Large intestine (tissue), 12 donors: ENCODE data around the gene TLE4. TPM values are rescaled to one million over a fixed set of nuclear protein-coding genes. Genes with fewer than 3 reads are reported as not detected.
"Not testable (repeated sequence)": the region's sequence is repeated elsewhere in the genome, so short reads cannot be mapped to it uniquely, and the experiment has no call there.

Source experiments
- DNase-seq, 2 donors: peaks; one replicate each; pipeline versions ENCODE4 v3.0.0 to v3.0.0-alpha.2; 2013
- H3K27ac ChIP-seq: one replicate; pipeline ENCODE4 v1.5.1; 2013; ENCODE audit warnings: low read length
- H3K27me3 ChIP-seq: 2 replicates; pipeline ENCODE4 v1.6.1; 2013; ENCODE audit warnings: low read length; ENCODE audit not compliant: control insufficient read depth, insufficient read depth
- H3K36me3 ChIP-seq: 2 replicates; pipeline ENCODE4 v1.6.1; 2013; ENCODE audit warnings: low read length; ENCODE audit not compliant: control insufficient read depth, insufficient read depth
- H3K4me1 ChIP-seq: one replicate; pipeline ENCODE4 v1.6.1; 2013; ENCODE audit warnings: low read length; ENCODE audit not compliant: control insufficient read depth, insufficient read depth
- H3K4me3 ChIP-seq: one replicate; pipeline ENCODE4 v1.5.1; 2013; ENCODE audit warnings: low read length
- H3K9me3 ChIP-seq: one replicate; pipeline ENCODE4 v1.6.1; 2013; ENCODE audit warnings: mild to moderate bottlenecking, low read depth, low read length, moderate library complexity; ENCODE audit not compliant: control insufficient read depth
- WGBS: methylation state at CpG from one replicate; pipeline ENCODE4 v1.1.5; 2013; ENCODE audit warnings: low lambda C conversion rate; ENCODE audit not compliant: insufficient coverage; 5-methylcytosine and 5-hydroxymethylcytosine counted together
- long read RNA-seq, 11 donors: transcript quantifications; one replicate each; lab custom pipeline, GENCODE V29; 2026
- polyA plus RNA-seq: library from polyadenylated mRNA; unstranded; fragments of 120-200 nt; gene quantifications from one replicate; pipeline ENCODE4 v1.2.1, GENCODE V29; 2013

Gene TLE4
- polyA plus RNA-seq = 33.3 TPM
- long read RNA-seq, donor 1, partial matches to known transcripts = 0 of 1 reads
- long read RNA-seq, donor 1, other reads (novel, unspliced or antisense) = 0 of 1 reads
- long read RNA-seq, donor 2, partial matches to known transcripts = 0 of 1 reads
- long read RNA-seq, donor 2, other reads (novel, unspliced or antisense) = 0 of 1 reads
- long read RNA-seq, donor 3 = 0 reads
- long read RNA-seq, donor 4 = 0 reads
- long read RNA-seq, donor 5 = 0 reads
- long read RNA-seq, donor 6, partial matches to known transcripts = 0 of 1 reads
- long read RNA-seq, donor 6, other reads (novel, unspliced or antisense) = 0 of 1 reads
- long read RNA-seq, donor 7, partial matches to known transcripts = 0 of 1 reads
- long read RNA-seq, donor 7, other reads (novel, unspliced or antisense) = 0 of 1 reads
- long read RNA-seq, donor 8, partial matches to known transcripts = 0 of 1 reads
- long read RNA-seq, donor 8, other reads (novel, unspliced or antisense) = 0 of 1 reads
- long read RNA-seq, donor 9 = 0 reads
- long read RNA-seq, donor 10, partial matches to known transcripts = 0 of 1 reads
- long read RNA-seq, donor 10, other reads (novel, unspliced or antisense) = 0 of 1 reads
- long read RNA-seq, donor 11, partial matches to known transcripts = 0 of 2 reads
- long read RNA-seq, donor 11, other reads (novel, unspliced or antisense) = 0 of 2 reads

DNA sequence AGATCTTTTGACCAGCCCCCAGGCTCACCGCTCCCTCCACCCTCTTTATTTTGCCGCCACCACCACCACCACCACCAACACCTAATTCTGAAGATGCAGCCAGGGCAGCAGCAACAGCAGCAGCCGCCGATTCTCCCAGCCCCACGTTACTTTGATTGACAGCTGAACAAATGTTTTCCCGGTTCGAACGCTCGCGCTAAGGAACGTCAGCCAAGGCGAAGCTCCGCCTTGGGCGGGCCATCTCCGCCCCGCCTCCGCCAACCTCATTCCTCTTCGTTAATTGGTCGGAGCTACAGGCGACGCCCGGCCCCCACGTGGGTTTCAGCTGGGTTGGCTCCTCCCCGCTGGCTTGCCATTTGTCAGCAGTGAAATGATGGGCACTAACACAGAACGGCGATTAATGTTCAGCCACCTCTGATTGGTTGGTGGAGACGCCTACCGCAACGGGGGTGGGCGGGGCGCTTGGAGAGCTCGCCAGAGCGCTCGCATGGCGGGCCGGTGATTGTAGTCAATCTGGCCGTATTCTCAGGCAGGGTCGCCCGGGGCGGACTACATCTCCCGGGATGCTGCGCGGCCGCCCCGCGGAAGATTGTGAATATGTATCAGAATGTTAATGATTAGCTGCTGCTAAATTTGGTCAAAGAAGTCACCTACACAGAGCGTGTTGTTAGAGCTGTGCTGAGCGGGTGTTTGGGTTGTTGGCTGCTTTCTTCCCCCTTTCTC, at the start of gene TLE4:
TSS of gene TLE4 (plus strand) at position 657 of the 723 bp plus-strand sequence. CDS start 826 bp downstream, outside the sequence.
- Histone ChIP-seq H3K27ac (peak within 1 kb of the TSS; percentile 98), H3K9me3 (no peaks in the 10 kb centered on the region), H3K4me1 (peaks cover 3% of the 10 kb centered on the region), H3K27me3 (no peaks in the 10 kb centered on the region), H3K4me3 (peak within 1 kb of the TSS; percentile 76), H3K36me3 (no peaks in the 10 kb centered on the region)
- WGBS = no CpG with 5 or more reads among the region's 48 CpGs
- peak; percentile 100 for DNase-seq

- H3K27me3 ChIP-seq = no peaks in the 10 kb centered on the region
- DNase-seq = no peak
- H3K27ac ChIP-seq = no peak overlapping the region
- WGBS = 93% methylated on average over 2 of the region's 4 CpGs
- H3K4me3 ChIP-seq = no peak overlapping the region
- H3K36me3 ChIP-seq = no peaks in the 10 kb centered on the region
- H3K4me1 ChIP-seq = no peaks in the 10 kb centered on the region
- H3K9me3 ChIP-seq = no peaks in the 10 kb centered on the region
Measured at GRCh38 chr9:79522793-79523192, 49.0 kb upstream of the TLE4 start.

DNA sequence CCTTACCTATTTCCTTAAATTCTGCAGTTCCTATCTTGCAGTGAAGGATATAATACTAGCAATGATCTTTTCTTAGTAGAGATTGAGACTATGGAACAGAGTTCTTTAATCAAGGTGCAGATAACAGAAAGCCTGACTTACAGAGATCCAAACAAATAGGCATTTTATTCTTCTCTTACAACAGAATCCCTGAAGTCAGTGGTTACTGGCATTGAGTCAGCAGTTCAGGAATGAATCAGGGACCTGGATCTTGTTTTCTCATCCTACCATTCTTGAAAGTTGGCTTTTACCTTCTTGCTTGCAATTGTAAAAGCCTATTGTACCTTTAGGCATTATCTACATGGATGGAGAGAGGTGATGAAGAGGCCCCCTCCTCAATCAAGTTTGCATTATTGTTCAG, 47.5 kb upstream of the TLE4 start:
- H3K4me1 ChIP-seq = no peaks in the 10 kb centered on the region
- H3K9me3 ChIP-seq = no peaks in the 10 kb centered on the region
- no peaks in the 10 kb centered on the region for H3K36me3 ChIP-seq
- H3K27ac ChIP-seq = no peak overlapping the region
- H3K27me3 ChIP-seq = no peaks in the 10 kb centered on the region
- H3K4me3 ChIP-seq = no peak overlapping the region
- no peak for DNase-seq

- Histone ChIP-seq H3K27ac (no peak overlapping the region), H3K36me3 (no peaks in the 10 kb centered on the region), H3K27me3 (no peaks in the 10 kb centered on the region), H3K4me1 (no peaks in the 10 kb centered on the region), H3K4me3 (no peak overlapping the region), H3K9me3 (no peaks in the 10 kb centered on the region)
- no peak for DNase-seq
- no CpG with 5 or more reads among the region's 1 CpG for whole genome bisulfite sequencing
Measured at GRCh38 chr9:79526149-79526672, 45.6 kb upstream of the TLE4 start.

- H3K36me3 ChIP-seq = no peaks in the 10 kb centered on the region
- no CpG with 5 or more reads among the region's 1 CpG for WGBS
- no peaks in the 10 kb centered on the region for H3K4me1 ChIP-seq
- DNase-seq = no peak
- H3K27me3 ChIP-seq = no peaks in the 10 kb centered on the region
- H3K9me3 ChIP-seq = no peaks in the 10 kb centered on the region
- no peak overlapping the region for H3K4me3 ChIP-seq
- H3K27ac ChIP-seq = no peak overlapping the region
Measured at GRCh38 chr9:79535534-79535933, 36.2 kb upstream of the TLE4 start.

- WGBS = no CpG with 5 or more reads among the region's 2 CpGs
- no peak overlapping the region for H3K27ac ChIP-seq
- H3K36me3 ChIP-seq = no peaks in the 10 kb centered on the region
- DNase-seq = no peak
- H3K4me1 ChIP-seq = no peaks in the 10 kb centered on the region
- no peak overlapping the region for H3K4me3 ChIP-seq
- H3K9me3 ChIP-seq = no peaks in the 10 kb centered on the region
- H3K27me3 ChIP-seq = no peaks in the 10 kb centered on the region
Measured at GRCh38 chr9:79537838-79538237, 33.9 kb upstream of the TLE4 start.

GRCh38 chr9:79542735-79543620, 28.8 kb upstream of the TLE4 start:
- no peak for DNase-seq
- H3K36me3 ChIP-seq = no peaks in the 10 kb centered on the region
- no peak overlapping the region for H3K27ac ChIP-seq
- H3K4me1 ChIP-seq = no peaks in the 10 kb centered on the region
- no peaks in the 10 kb centered on the region for H3K9me3 ChIP-seq
- no CpG with 5 or more reads among the region's 3 CpGs for WGBS
- H3K27me3 ChIP-seq = no peaks in the 10 kb centered on the region
- no peak overlapping the region for H3K4me3 ChIP-seq

- H3K4me3 ChIP-seq, H3K36me3 ChIP-seq, H3K4me1 ChIP-seq, H3K9me3 ChIP-seq, H3K27me3 ChIP-seq, DNase-seq, H3K27ac ChIP-seq: not testable (repeated sequence)
- 100% methylated on average over 1 of the region's 7 CpGs for WGBS
Measured at GRCh38 chr9:79544375-79544774, 27.4 kb upstream of the TLE4 start.

DNA sequence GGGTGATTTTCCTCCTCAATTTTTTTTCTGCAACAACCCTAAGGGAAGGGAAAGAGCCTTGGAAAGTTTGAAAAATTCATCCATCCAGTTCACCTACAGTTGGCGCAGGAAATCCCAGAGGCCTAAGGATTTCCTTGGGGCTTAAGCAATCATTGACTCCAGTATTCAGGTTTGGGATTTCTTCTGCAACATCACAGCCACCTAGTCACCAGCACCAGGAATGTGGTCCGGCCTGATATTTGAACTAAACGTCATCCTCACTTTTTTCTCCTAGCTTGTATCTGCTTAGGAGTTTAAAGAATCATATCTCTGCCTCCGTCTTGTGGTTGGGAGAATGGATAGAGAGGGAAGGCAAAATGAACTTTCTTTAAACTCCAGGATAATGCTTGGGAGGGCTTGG, 20.2 kb upstream of the TLE4 start:
- Histone ChIP-seq H3K27ac (no peak overlapping the region), H3K9me3 (no peaks in the 10 kb centered on the region), H3K36me3 (no peaks in the 10 kb centered on the region), H3K27me3 (no peaks in the 10 kb centered on the region), H3K4me3 (no peak overlapping the region), H3K4me1 (no peaks in the 10 kb centered on the region)
- DNase-seq = no peak
- WGBS = no CpG with 5 or more reads among the region's 4 CpGs
